Prostate gland (tissue), 2 donors: ENCODE measurements around the gene TMEM150C.

ENCODE experiments used
- POLR2A ChIP-seq: fragments of 450-650 bp; IDR thresholded peaks from one replicate; pipeline ENCODE4 v1.6.1; 2016; ENCODE audit warnings: antibody characterized with exemption, mild to moderate bottlenecking
- TF ChIP-seq, protein P1 (sequence below), 4 experiments: fragments of 200-600 bp in 2 of 4; fragments of 450-650 bp in 2 of 4; sonication (generic) in 2 of 4; IDR thresholded peaks; 1 replicate in 3 of 4; 2 replicates in 1 of 4; pipeline ENCODE4 v1.5.1; 2016 to 2019; ENCODE audit warnings: antibody characterized with exemption in 4 of 4, mild to moderate bottlenecking in 2 of 4, moderate library complexity in 2 of 4

DNA sequence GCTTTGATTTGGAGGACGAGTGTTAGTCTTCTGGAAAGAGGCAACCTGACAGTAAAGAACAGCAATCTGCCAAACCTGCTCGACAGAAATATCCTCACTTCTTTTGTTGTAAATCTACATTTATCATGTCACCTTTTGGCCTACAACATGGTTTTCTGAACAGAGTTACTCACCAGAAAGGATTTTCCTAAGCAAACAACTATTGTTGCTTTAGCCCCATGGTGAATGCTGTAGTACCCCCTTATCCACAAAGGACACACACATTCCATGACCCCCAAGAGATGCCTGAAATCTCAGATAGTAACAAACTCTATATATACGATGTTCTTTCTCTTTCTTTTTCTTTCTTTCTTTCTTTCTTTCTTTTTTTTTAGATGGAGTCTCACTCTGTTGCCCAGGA lies 42.7 kb downstream of the TMEM150C start:
- TF ChIP-seq, protein P1, sequence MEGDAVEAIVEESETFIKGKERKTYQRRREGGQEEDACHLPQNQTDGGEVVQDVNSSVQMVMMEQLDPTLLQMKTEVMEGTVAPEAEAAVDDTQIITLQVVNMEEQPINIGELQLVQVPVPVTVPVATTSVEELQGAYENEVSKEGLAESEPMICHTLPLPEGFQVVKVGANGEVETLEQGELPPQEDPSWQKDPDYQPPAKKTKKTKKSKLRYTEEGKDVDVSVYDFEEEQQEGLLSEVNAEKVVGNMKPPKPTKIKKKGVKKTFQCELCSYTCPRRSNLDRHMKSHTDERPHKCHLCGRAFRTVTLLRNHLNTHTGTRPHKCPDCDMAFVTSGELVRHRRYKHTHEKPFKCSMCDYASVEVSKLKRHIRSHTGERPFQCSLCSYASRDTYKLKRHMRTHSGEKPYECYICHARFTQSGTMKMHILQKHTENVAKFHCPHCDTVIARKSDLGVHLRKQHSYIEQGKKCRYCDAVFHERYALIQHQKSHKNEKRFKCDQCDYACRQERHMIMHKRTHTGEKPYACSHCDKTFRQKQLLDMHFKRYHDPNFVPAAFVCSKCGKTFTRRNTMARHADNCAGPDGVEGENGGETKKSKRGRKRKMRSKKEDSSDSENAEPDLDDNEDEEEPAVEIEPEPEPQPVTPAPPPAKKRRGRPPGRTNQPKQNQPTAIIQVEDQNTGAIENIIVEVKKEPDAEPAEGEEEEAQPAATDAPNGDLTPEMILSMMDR (IDR thresholded peaks at IDR 0.05), result no peak
- TF ChIP-seq POLR2A, result no peak
